C4-2B (cell line): ENCODE data around the gene GRID1.

Experiments used
- H3K27ac ChIP-seq: fragments of 450-650 bp; 2 replicates; pipeline ENCODE4 v1.5.1; 2017
- ZFX ChIP-seq: fragments of 450-650 bp; IDR thresholded peaks from 2 replicates; pipeline ENCODE4 v1.6.1; 2017
- TF ChIP-seq, protein P1 (sequence below): fragments of 450-650 bp; conservative IDR thresholded peaks from 2 replicates; pipeline ENCODE4 v1.5.1; 2017; ENCODE audit warnings: mild to moderate bottlenecking

GRID1 gene

DNA sequence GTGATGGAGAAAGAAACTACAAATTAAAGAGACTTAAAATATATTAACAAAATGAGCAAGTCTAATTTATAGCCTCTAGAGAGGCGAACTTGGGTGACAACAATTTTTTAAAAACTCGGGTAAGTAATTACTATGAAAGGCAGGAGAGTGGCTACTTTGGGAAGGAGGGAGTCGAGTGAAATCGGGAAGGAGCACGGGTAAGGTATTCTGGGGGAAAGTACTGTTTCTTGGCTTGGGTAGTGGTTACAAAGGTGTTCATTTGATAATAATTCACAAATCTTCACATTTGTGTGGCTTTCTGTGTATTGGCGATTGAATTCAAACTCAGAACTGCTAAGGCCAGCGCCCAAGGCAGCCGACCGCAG is 32.9 kb upstream of the GRID1 start:
- H3K27ac ChIP-seq, result peak overlapping the region; percentile 80; the same call in 1 of the 2 replicates
- no peak for TF ChIP-seq ZFX
- TF ChIP-seq, protein P1, sequence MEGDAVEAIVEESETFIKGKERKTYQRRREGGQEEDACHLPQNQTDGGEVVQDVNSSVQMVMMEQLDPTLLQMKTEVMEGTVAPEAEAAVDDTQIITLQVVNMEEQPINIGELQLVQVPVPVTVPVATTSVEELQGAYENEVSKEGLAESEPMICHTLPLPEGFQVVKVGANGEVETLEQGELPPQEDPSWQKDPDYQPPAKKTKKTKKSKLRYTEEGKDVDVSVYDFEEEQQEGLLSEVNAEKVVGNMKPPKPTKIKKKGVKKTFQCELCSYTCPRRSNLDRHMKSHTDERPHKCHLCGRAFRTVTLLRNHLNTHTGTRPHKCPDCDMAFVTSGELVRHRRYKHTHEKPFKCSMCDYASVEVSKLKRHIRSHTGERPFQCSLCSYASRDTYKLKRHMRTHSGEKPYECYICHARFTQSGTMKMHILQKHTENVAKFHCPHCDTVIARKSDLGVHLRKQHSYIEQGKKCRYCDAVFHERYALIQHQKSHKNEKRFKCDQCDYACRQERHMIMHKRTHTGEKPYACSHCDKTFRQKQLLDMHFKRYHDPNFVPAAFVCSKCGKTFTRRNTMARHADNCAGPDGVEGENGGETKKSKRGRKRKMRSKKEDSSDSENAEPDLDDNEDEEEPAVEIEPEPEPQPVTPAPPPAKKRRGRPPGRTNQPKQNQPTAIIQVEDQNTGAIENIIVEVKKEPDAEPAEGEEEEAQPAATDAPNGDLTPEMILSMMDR, result no peak

DNA sequence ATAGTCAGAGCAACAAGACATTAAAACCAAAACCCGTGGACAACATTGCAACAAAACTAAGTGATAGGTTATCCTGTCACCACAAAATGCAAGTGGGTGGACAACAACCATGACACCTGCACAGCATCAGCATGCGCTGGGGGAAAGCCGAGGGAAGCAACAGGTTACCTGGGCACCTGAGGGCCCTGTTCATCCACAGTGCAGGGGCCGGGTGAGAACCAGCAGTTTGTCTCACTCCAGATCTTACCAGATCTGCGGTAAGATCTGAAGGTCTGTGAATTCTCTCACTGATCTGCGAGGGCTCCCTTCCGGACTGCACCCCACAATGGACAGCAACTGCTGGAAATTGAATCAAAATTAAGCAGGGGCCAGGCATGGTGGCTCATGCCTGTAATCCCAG is 30.5 kb upstream of the GRID1 start:
- no peak for TF ChIP-seq ZFX
- TF ChIP-seq, protein P1, result no peak
- no peak overlapping the region for H3K27ac ChIP-seq

DNA sequence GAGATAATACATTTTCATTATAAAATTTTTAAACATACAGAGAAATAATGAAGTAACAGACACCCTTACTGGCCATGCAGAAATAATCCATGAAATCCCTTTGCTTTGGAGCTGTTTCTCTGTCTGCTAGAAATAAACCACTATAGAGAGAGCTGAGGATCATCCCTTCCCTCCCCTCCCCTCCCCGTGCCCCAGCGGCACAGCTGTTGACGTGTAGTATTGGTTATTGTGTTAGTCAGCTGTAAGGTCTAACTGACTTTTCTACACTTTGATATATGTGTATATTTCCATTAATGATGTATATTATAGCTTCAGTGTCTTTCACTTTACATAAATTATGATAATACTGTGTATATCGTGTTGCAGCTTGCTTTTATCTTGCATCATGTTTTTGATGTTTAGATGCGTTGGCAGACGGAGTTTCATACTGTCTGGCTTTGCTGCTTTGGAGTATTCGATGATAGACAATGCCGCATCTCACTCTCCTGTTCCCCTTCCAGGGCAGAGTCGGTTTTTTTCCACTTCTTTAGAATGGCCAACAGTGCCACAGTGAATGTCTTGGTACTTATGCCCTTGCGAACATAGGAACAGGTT is 27.4 kb upstream of the GRID1 start:
- no peak overlapping the region for H3K27ac ChIP-seq
- TF ChIP-seq ZFX, result no peak
- TF ChIP-seq, protein P1, result no peak

DNA sequence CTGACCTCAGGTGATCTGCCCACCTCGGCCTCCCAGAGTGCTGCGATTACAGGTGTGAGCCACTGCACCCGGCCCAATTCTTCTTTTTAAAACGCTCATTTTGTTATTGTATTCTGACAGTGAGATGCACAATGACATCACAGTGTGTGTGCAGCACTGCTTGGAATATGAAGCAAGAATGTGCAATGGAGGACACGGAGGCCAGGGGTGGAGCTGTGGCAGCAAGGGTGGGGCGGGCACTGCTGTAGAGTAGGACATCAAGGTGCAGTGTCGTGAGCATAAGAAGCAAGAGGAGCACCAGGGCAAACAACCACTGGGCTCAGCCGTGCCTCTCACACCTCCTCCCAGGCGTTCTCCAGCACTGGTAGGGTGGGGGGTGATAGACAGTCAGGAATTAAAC is 26.8 kb upstream of the GRID1 start:
- H3K27ac ChIP-seq, result no peak overlapping the region
- no peak for TF ChIP-seq ZFX
- TF ChIP-seq, protein P1, result no peak

DNA sequence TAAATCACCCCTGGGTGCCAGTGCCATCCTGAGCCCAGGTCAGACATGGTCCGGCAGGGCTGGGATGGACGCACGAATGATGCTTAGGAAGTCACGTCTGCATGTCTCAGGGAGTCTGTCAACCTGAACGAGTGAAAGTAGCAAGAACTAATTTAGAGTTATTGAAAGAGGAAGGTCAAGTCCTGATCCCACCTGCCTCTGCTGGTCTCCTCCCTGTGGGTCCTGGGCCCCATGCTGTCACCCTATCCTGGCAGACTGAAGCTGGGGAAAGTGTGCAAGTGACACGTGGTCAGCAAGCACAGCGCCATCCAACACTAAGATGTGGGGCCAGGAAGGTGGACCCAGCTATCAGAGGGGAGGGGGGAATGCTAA is 26.1 kb upstream of the GRID1 start:
- TF ChIP-seq, protein P1, result no peak
- TF ChIP-seq ZFX, result no peak
- no peak overlapping the region for H3K27ac ChIP-seq

DNA sequence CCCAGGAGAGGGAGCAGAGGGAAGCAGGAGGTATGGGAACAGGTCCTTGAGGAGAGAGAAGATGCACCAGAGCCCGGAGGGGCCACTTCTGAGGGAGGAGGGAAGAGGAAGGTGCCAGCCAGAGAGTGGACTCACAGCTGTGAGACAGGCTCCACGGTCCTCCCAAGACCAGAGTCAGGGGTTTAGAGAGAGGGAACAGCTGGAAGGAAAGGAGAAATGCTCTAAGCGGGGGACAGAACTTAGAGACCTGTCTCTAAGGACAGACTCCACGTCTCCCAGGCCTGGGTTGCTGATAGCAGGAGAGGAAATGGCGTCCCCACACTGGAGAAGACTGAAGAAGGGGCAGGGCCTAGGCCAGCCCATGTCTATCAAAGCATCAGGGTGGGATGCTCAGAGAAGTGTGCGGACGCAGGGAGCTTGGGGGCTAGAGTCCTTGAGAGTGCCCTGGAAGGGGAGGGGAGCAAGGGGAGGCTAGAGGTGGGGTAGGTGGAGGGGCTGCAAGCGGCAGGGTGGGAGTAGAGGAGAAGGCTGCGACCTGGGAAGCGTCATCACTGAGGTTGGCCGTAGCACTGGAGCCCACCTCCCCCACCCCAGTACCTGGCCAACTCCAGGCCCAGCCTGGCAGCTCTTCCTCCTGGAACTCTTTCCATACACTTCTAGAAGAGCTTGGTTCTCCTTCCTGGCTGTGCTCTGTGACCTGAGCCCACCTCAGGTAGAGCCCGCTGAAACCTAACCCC is 25.6 kb upstream of the GRID1 start:
- TF ChIP-seq, protein P1, result no peak
- H3K27ac ChIP-seq, result no peak overlapping the region

DNA sequence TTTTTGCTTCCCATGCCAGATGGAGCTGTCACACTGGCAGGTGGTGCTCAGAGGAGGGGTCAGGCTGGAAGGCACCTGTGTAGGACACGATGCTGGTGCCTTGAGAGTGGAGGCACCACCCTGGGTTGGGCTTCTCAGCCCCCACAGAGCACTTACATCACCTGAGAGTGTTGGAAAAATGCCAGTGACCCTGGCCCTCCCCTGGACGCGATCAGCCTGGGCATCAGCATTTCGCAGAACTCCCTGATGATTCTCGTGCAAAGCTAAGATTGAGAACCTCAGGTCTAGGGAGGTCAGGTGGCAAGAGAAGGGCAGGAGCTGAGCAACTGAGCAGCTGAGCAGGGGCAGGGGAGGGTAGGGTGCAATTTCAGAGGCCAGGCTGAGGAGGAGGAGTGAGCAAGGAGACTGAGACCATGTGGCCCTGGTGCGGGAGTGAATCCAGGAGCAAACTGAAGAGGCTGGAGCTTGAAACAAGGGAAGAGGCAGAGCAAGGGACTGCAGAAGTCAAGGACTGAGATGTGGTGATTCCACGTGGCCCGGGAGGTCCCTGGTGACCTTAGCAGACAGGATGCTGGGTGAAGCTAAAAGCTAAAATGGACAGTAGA is 24.7 kb upstream of the GRID1 start:
- H3K27ac ChIP-seq, result no peak overlapping the region
- no peak for TF ChIP-seq ZFX
- TF ChIP-seq, protein P1, result no peak
